A549 (cell line): ENCODE measurements around the gene PLSCR3.

Source experiments
- CHD2 ChIP-seq: fragments of 150-350 bp; IDR thresholded peaks from 2 replicates; pipeline ENCODE4 v1.6.1; 2014; ENCODE audit warnings: low read length; ENCODE audit not compliant: partially characterized antibody
- CTCF ChIP-seq: fragments of >200 bp; sonication (Bioruptor Twin); formaldehyde crosslinking; IDR thresholded peaks from 3 replicates; pipeline ENCODE4 v1.5.1; 2016
- ELK1 ChIP-seq: fragments of 150-350 bp; IDR thresholded peaks from 2 replicates; pipeline ENCODE4 v1.6.1; 2014; ENCODE audit warnings: low read depth, mild to moderate bottlenecking, low read length
- EP300 ChIP-seq, 2 experiments: fragments of >200 bp; sonication (Bioruptor Twin); formaldehyde crosslinking; IDR thresholded peaks; 2 replicates in 1 of 2; 3 replicates in 1 of 2; pipeline ENCODE4 v1.6.1; 2016 to 2017
- HDAC2 ChIP-seq: fragments of 200-600 bp; sonication (generic); IDR thresholded peaks from 2 replicates; pipeline ENCODE4 v1.6.1; 2016
- HES2 ChIP-seq: fragments of >200 bp; sonication (Bioruptor Twin); formaldehyde crosslinking; IDR thresholded peaks from 2 replicates; pipeline ENCODE4 v1.6.1; 2016
- KDM1A ChIP-seq: fragments of 200-600 bp; sonication (generic); IDR thresholded peaks from 2 replicates; pipeline ENCODE4 v1.6.1; 2016; ENCODE audit warnings: low read depth, mild to moderate bottlenecking
- MAX ChIP-seq: IDR thresholded peaks from 2 replicates; pipeline ENCODE4 v1.6.1; 2012
- MYC ChIP-seq: IDR thresholded peaks from 2 replicates; pipeline ENCODE4 v1.6.1; 2012; ENCODE audit warnings: mild to moderate bottlenecking, inconsistent platforms, low read length, improper control_type of control experiment, borderline replicate concordance
- PBX3 ChIP-seq: IDR thresholded peaks from 2 replicates; pipeline ENCODE4 v1.6.1; 2012
- POLR2A ChIP-seq: IDR thresholded peaks from 2 replicates; pipeline ENCODE4 v1.6.1; 2012; ENCODE audit warnings: mild to moderate bottlenecking, low read length
- REST ChIP-seq: fragments of 200-600 bp; sonication (generic); IDR thresholded peaks from 2 replicates; pipeline ENCODE4 v1.6.1; 2016; ENCODE audit warnings: antibody characterized with exemption, mild to moderate bottlenecking, moderate library complexity
- RFX5 ChIP-seq: fragments of 450-650 bp; IDR thresholded peaks from 2 replicates; pipeline ENCODE4 v1.7.1; 2014; ENCODE audit warnings: antibody characterized with exemption, mild to moderate bottlenecking, moderate library complexity
- ZNF302 ChIP-seq: fragments of 250-450 bp; sonication (Bioruptor Pico); IDR thresholded peaks from 2 replicates; pipeline ENCODE4 v1.9.0; 2021; ENCODE audit warnings: inconsistent platforms, mild to moderate bottlenecking, moderate library complexity

- TF ChIP-seq MYC (no peak), ZNF302 (no peak), CTCF (no peak), CHD2 (no peak), KDM1A (no peak), POLR2A (no peak), REST (no peak), EP300 (IDR thresholded peaks at IDR 0.05) (no peak), HDAC2 (no peak), RFX5 (no peak), PBX3 (no peak), HES2 (no peak), MAX (no peak), ELK1 (no peak)
Measured at GRCh38 chr17:7437369-7437863, 43.1 kb upstream of the PLSCR3 start.
